GM18526 (cell line): ENCODE results near the gene UNC5B.

ENCODE experiments used
- POLR2A ChIP-seq: IDR thresholded peaks from 3 replicates; pipeline ENCODE4 v1.6.1; 2011; ENCODE audit not compliant: insufficient read length; ENCODE audit errors: extremely low read depth

UNC5B gene

GRCh38 chr10:71239946-71240795 is 27.8 kb downstream of the UNC5B start:
- TF ChIP-seq POLR2A = no peak

- no peak for TF ChIP-seq POLR2A
These were observed 28.9 kb downstream of the UNC5B start for GRCh38 chr10:71241114-71241829.

GRCh38 chr10:71241830-71242621 is 29.7 kb downstream of the UNC5B start:
- no peak for TF ChIP-seq POLR2A

GRCh38 chr10:71242622-71243009 is 30.2 kb downstream of the UNC5B start:
- no peak for TF ChIP-seq POLR2A

DNA sequence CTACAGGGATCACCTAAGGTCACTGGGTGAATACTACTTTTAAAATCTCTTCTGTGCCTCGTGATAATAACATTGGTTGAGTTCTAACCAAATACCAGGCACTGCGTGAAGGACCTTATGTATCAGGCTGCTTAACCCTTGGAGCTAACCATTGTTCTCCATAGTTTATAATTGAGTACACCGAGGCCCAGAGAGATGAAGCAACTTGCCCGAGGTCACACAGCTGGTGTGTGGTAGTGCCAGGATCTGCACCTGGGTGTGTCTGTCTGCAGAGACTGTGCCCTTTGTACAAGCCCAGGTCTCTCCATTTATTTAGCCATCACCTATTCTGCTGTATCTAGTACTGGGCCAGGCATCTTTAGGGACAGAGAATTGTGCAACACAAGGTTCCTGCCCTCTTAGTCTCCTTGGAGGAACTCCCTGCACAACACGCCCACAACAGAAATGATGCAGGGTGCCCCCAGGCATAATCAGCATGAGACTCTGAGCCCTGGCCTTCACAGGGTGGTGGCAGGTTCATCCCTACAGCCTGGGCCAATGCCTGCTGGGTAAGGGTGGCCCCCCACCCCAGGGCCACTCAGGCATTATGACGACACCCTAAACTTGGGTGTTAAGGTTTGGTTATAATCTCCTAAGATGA is 31.5 kb downstream of the UNC5B start:
- TF ChIP-seq POLR2A = no peak

- no peak for TF ChIP-seq POLR2A
These were observed 32.4 kb downstream of the UNC5B start for GRCh38 chr10:71244431-71245419.

- TF ChIP-seq POLR2A = no peak
These were observed 33.3 kb downstream of the UNC5B start for GRCh38 chr10:71245420-71246325.

- no peak for TF ChIP-seq POLR2A
These were observed 34.4 kb downstream of the UNC5B start for GRCh38 chr10:71246591-71247413.

- no peak for TF ChIP-seq POLR2A
These were observed 35.0 kb downstream of the UNC5B start for GRCh38 chr10:71247414-71247705.

DNA sequence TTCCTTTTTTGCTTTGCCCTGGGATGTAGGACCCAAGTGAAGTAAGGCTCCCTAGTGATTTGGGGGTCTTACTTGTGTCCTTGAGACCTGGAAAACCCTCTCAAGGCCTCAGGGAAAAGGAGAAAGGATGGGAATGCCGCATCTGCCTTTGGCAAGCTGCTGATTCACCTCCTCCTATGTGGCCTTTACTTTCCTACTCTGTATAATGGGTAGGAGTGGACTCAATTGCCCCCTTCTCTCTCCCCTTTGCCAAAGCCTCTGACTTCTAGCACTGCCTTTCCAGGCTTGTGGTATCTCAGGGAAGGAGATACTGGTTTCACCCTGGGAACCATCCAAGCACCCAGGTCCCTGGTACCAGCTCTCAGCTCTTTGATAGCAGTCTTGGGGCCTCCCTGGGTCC is 35.4 kb downstream of the UNC5B start:
- TF ChIP-seq POLR2A = no peak

GRCh38 chr10:71248210-71248609 is 35.8 kb downstream of the UNC5B start:
- TF ChIP-seq POLR2A = no peak

GRCh38 chr10:71249996-71250395 is 37.6 kb downstream of the UNC5B start:
- no peak for TF ChIP-seq POLR2A

GRCh38 chr10:71250405-71250804 is 38.0 kb downstream of the UNC5B start:
- TF ChIP-seq POLR2A = no peak

- TF ChIP-seq POLR2A = no peak
These were observed 38.5 kb downstream of the UNC5B start for GRCh38 chr10:71250842-71251241.
